HEK293 (cell line): ENCODE data around the gene TRUB1.

Experiments used
- GLI4 ChIP-seq: fragments of 450-650 bp; formaldehyde crosslinking; IDR thresholded peaks from 2 replicates; pipeline ENCODE4 v1.5.1; 2016; ENCODE audit warnings: missing biosample characterization, missing genetic modification characterization
- HOXD13 ChIP-seq: sonication (generic); formaldehyde crosslinking; IDR thresholded peaks from 2 replicates; pipeline ENCODE4 v1.8.0; 2022; ENCODE audit warnings: missing genetic modification reagents, borderline replicate concordance
- MZF1 ChIP-seq: fragments of 450-650 bp; formaldehyde crosslinking; IDR thresholded peaks from 2 replicates; pipeline ENCODE4 v1.5.1; 2017; ENCODE audit warnings: missing biosample characterization, missing genetic modification characterization, borderline replicate concordance
- RBAK ChIP-seq: fragments of 450-650 bp; formaldehyde crosslinking; IDR thresholded peaks from 2 replicates; pipeline ENCODE4 v1.5.1; 2016; ENCODE audit warnings: missing biosample characterization, missing genetic modification characterization
- SP3 ChIP-seq: fragments of 450-650 bp; formaldehyde crosslinking; IDR thresholded peaks from 2 replicates; pipeline ENCODE4 v1.5.1; 2016; ENCODE audit warnings: missing biosample characterization, missing genetic modification characterization
- TCF7L2 ChIP-seq: IDR thresholded peaks from 2 replicates; pipeline ENCODE4 v1.6.1; 2011; ENCODE audit warnings: low read depth, mild to moderate bottlenecking, inconsistent platforms, low read length, moderate library complexity, borderline replicate concordance
- TRIM28 ChIP-seq: IDR thresholded peaks from 2 replicates; pipeline ENCODE4 v1.6.1; 2011; ENCODE audit warnings: low read length, control low read depth, borderline replicate concordance
- ZBTB21 ChIP-seq: fragments of 450-650 bp; formaldehyde crosslinking; IDR thresholded peaks from 2 replicates; pipeline ENCODE4 v1.5.1; 2017; ENCODE audit warnings: missing biosample characterization, missing genetic modification characterization
- ZEB2 ChIP-seq: fragments of 450-650 bp; formaldehyde crosslinking; IDR thresholded peaks from 2 replicates; pipeline ENCODE4 v1.5.1; 2016; ENCODE audit warnings: missing biosample characterization, missing genetic modification characterization
- ZNF121 ChIP-seq: fragments of 450-650 bp; formaldehyde crosslinking; IDR thresholded peaks from 2 replicates; pipeline ENCODE4 v1.5.1; 2016; ENCODE audit warnings: missing biosample characterization, missing genetic modification characterization
- ZNF211 ChIP-seq: fragments of 450-650 bp; formaldehyde crosslinking; IDR thresholded peaks from 2 replicates; pipeline ENCODE4 v1.5.1; 2016; ENCODE audit warnings: low read depth, missing biosample characterization, missing genetic modification characterization
- ZNF24 ChIP-seq: fragments of 450-650 bp; formaldehyde crosslinking; IDR thresholded peaks from 2 replicates; pipeline ENCODE4 v1.5.1; 2016; ENCODE audit warnings: missing biosample characterization, missing genetic modification characterization
- ZNF324 ChIP-seq: fragments of 450-650 bp; formaldehyde crosslinking; IDR thresholded peaks from 2 replicates; pipeline ENCODE4 v1.5.1; 2016; ENCODE audit warnings: missing biosample characterization, missing genetic modification characterization
- ZNF341 ChIP-seq: fragments of 450-650 bp; formaldehyde crosslinking; IDR thresholded peaks from 2 replicates; pipeline ENCODE4; 2016; ENCODE audit warnings: low read depth, missing biosample characterization, missing genetic modification characterization
- ZNF37A ChIP-seq: fragments of 450-650 bp; IDR thresholded peaks from 2 replicates; pipeline ENCODE4 v1.5.1; 2018; ENCODE audit warnings: missing biosample characterization, missing genetic modification characterization
- ZNF514 ChIP-seq: fragments of 450-650 bp; formaldehyde crosslinking; IDR thresholded peaks from 2 replicates; pipeline ENCODE4 v1.5.1; 2016; ENCODE audit warnings: missing biosample characterization, missing genetic modification characterization
- ZNF521 ChIP-seq: fragments of 450-650 bp; formaldehyde crosslinking; IDR thresholded peaks from 2 replicates; pipeline ENCODE4 v1.5.1; 2017; ENCODE audit warnings: missing biosample characterization, mild to moderate bottlenecking, missing genetic modification characterization
- ZNF610 ChIP-seq: fragments of 450-650 bp; formaldehyde crosslinking; IDR thresholded peaks from 2 replicates; pipeline ENCODE4 v1.5.1; 2016; ENCODE audit warnings: missing biosample characterization, missing genetic modification characterization, borderline replicate concordance
- ZNF768 ChIP-seq: fragments of 450-650 bp; formaldehyde crosslinking; IDR thresholded peaks from 2 replicates; pipeline ENCODE4 v1.5.1; 2018; ENCODE audit warnings: missing biosample characterization, mild to moderate bottlenecking, missing genetic modification characterization
- TF ChIP-seq, protein P1 (sequence below): fragments of 450-650 bp; formaldehyde crosslinking; conservative IDR thresholded peaks from 2 replicates; pipeline ENCODE4 v1.5.1; 2016; ENCODE audit warnings: low read depth, missing biosample characterization, missing genetic modification characterization
- TF ChIP-seq, protein P2 (sequence below): fragments of 450-650 bp; formaldehyde crosslinking; IDR thresholded peaks from 2 replicates; pipeline ENCODE4 v1.5.1; 2016; ENCODE audit warnings: missing biosample characterization, missing genetic modification characterization
- TF ChIP-seq, protein P3 (sequence below): fragments of 450-650 bp; formaldehyde crosslinking; IDR thresholded peaks from 2 replicates; pipeline ENCODE4 v1.5.1; 2016; ENCODE audit warnings: missing biosample characterization, missing genetic modification characterization
- TF ChIP-seq, protein P4 (sequence below): fragments of 450-650 bp; formaldehyde crosslinking; IDR thresholded peaks from 2 replicates; pipeline ENCODE4 v1.5.1; 2016; ENCODE audit warnings: missing biosample characterization, missing genetic modification characterization
- TF ChIP-seq, protein P5 (sequence below): fragments of 450-650 bp; formaldehyde crosslinking; optimal IDR thresholded peaks from 2 replicates; pipeline ENCODE3; 2016; ENCODE audit warnings: missing biosample characterization, mild to moderate bottlenecking, missing genetic modification characterization
- TF ChIP-seq, protein P6 (sequence below): fragments of 450-650 bp; formaldehyde crosslinking; IDR thresholded peaks from 2 replicates; pipeline ENCODE4 v1.5.1; 2017; ENCODE audit warnings: missing biosample characterization, missing genetic modification characterization

TRUB1 gene

DNA sequence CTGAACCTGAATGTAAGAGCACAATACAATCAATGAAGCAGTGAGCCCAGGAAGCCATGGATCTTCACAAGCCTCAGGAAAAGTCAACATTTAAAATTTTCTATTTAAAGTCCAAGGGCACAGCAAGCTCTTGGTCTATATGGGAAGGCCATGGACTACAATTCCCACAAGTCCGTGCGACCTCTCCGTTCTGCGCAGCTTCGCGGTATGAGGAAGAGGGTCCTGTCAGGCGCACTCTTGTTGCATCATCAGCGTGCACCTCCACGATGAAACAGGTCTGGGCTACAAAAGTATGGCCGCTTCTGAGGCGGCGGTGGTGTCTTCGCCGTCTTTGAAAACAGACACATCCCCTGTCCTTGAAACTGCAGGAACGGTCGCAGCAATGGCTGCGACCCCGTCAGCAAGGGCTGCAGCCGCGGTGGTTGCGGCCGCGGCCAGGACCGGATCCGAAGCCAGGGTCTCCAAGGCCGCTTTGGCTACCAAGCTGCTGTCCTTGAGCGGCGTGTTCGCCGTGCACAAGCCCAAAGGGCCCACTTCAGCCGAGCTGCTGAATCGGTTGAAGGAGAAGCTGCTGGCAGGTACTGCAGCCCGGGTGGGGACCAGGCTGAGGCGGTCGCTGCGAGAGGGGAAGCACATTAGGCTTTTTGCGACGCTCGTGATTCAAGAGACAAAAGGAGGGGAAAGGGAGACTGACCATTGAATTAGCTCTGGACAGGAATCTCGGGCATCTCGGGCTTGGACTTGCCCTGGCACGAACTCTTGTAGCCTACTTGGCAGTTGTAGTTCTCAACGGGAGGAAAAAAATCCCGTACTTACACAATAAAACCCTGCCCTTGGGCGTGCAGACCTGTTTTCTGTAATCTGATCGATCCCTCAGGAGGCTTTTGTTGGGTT, at the start of gene TRUB1 (continued):
- TF ChIP-seq ZNF514 (tag by site-specific recombination) (no peak), GLI4 (tag by site-specific recombination) (0 out of 2 replicates have a peak, but pooled peaks have one; percentile 37), ZNF37A (tag by site-specific recombination) (no peak), ZNF324 (tag by site-specific recombination) (0 out of 2 replicates have a peak, but pooled peaks have one; percentile 63), TRIM28 (no peak), ZNF24 (0 out of 2 replicates have a peak, but pooled peaks have one; percentile 21), MZF1 (no peak), TCF7L2 (no peak), ZBTB21 (tag by site-specific recombination) (peak; percentile 57; the same call in 1 of the 2 replicates), ZNF211 (tag by site-specific recombination) (no peak), HOXD13 (peak; percentile 73; the same call in 1 of the 2 replicates), ZNF121 (no peak), ZNF768 (tag by site-specific recombination) (no peak), RBAK (tag by site-specific recombination) (no peak), ZNF521 (tag by site-specific recombination) (no peak), SP3 (tag by site-specific recombination) (no peak), ZEB2 (tag by site-specific recombination) (0 out of 2 replicates have a peak, but pooled peaks have one; percentile 17), ZNF341 (tag by site-specific recombination) (no peak), ZNF610 (tag by site-specific recombination) (no peak)
- TF ChIP-seq, protein P1, sequence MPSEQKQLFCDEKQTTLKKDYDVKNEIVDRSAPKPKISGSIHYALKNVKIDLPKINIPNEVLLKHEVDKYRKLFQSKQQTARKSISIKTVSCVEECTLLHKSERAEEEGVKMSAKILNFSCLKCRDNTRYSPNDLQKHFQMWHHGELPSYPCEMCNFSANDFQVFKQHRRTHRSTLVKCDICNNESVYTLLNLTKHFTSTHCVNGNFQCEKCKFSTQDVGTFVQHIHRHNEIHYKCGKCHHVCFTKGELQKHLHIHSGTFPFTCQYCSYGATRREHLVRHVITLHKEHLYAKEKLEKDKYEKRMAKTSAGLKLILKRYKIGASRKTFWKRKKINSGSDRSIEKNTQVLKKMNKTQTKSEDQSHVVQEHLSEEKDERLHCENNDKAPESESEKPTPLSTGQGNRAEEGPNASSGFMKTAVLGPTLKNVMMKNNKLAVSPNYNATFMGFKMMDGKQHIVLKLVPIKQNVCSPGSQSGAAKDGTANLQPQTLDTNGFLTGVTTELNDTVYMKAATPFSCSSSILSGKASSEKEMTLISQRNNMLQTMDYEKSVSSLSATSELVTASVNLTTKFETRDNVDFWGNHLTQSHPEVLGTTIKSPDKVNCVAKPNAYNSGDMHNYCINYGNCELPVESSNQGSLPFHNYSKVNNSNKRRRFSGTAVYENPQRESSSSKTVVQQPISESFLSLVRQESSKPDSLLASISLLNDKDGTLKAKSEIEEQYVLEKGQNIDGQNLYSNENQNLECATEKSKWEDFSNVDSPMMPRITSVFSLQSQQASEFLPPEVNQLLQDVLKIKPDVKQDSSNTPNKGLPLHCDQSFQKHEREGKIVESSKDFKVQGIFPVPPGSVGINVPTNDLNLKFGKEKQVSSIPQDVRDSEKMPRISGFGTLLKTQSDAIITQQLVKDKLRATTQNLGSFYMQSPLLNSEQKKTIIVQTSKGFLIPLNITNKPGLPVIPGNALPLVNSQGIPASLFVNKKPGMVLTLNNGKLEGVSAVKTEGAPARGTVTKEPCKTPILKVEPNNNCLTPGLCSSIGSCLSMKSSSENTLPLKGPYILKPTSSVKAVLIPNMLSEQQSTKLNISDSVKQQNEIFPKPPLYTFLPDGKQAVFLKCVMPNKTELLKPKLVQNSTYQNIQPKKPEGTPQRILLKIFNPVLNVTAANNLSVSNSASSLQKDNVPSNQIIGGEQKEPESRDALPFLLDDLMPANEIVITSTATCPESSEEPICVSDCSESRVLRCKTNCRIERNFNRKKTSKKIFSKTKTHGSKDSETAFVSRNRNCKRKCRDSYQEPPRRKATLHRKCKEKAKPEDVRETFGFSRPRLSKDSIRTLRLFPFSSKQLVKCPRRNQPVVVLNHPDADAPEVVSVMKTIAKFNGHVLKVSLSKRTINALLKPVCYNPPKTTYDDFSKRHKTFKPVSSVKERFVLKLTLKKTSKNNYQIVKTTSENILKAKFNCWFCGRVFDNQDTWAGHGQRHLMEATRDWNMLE (tag by site-specific recombination) = peak; percentile 62
- TF ChIP-seq, protein P2, sequence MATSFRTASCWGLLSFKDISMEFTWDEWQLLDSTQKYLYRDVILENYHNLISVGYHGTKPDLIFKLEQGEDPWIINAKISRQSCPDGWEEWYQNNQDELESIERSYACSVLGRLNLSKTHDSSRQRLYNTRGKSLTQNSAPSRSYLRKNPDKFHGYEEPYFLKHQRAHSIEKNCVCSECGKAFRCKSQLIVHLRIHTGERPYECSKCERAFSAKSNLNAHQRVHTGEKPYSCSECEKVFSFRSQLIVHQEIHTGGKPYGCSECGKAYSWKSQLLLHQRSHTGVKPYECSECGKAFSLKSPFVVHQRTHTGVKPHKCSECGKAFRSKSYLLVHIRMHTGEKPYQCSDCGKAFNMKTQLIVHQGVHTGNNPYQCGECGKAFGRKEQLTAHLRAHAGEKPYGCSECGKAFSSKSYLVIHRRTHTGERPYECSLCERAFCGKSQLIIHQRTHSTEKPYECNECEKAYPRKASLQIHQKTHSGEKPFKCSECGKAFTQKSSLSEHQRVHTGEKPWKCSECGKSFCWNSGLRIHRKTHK (tag by site-specific recombination) = no peak
- TF ChIP-seq, protein P3, sequence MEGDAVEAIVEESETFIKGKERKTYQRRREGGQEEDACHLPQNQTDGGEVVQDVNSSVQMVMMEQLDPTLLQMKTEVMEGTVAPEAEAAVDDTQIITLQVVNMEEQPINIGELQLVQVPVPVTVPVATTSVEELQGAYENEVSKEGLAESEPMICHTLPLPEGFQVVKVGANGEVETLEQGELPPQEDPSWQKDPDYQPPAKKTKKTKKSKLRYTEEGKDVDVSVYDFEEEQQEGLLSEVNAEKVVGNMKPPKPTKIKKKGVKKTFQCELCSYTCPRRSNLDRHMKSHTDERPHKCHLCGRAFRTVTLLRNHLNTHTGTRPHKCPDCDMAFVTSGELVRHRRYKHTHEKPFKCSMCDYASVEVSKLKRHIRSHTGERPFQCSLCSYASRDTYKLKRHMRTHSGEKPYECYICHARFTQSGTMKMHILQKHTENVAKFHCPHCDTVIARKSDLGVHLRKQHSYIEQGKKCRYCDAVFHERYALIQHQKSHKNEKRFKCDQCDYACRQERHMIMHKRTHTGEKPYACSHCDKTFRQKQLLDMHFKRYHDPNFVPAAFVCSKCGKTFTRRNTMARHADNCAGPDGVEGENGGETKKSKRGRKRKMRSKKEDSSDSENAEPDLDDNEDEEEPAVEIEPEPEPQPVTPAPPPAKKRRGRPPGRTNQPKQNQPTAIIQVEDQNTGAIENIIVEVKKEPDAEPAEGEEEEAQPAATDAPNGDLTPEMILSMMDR (tag by site-specific recombination) = no peak
- TF ChIP-seq, protein P4, sequence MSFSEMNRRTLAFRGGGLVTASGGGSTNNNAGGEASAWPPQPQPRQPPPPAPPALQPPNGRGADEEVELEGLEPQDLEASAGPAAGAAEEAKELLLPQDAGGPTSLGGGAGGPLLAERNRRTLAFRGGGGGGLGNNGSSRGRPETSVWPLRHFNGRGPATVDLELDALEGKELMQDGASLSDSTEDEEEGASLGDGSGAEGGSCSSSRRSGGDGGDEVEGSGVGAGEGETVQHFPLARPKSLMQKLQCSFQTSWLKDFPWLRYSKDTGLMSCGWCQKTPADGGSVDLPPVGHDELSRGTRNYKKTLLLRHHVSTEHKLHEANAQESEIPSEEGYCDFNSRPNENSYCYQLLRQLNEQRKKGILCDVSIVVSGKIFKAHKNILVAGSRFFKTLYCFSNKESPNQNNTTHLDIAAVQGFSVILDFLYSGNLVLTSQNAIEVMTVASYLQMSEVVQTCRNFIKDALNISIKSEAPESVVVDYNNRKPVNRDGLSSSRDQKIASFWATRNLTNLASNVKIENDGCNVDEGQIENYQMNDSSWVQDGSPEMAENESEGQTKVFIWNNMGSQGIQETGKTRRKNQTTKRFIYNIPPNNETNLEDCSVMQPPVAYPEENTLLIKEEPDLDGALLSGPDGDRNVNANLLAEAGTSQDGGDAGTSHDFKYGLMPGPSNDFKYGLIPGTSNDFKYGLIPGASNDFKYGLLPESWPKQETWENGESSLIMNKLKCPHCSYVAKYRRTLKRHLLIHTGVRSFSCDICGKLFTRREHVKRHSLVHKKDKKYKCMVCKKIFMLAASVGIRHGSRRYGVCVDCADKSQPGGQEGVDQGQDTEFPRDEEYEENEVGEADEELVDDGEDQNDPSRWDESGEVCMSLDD = peak; percentile 73; the same call in 1 of the 2 replicates
- TF ChIP-seq, protein P5, sequence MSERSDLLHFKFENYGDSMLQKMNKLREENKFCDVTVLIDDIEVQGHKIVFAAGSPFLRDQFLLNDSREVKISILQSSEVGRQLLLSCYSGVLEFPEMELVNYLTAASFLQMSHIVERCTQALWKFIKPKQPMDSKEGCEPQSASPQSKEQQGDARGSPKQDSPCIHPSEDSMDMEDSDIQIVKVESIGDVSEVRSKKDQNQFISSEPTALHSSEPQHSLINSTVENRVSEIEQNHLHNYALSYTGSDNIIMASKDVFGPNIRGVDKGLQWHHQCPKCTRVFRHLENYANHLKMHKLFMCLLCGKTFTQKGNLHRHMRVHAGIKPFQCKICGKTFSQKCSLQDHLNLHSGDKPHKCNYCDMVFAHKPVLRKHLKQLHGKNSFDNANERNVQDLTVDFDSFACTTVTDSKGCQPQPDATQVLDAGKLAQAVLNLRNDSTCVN (tag by site-specific recombination) = peak; percentile 34
- TF ChIP-seq, protein P6, sequence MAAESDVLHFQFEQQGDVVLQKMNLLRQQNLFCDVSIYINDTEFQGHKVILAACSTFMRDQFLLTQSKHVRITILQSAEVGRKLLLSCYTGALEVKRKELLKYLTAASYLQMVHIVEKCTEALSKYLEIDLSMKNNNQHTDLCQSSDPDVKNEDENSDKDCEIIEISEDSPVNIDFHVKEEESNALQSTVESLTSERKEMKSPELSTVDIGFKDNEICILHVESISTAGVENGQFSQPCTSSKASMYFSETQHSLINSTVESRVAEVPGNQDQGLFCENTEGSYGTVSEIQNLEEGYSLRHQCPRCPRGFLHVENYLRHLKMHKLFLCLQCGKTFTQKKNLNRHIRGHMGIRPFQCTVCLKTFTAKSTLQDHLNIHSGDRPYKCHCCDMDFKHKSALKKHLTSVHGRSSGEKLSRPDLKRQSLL (tag by site-specific recombination) = no peak
